ENCODE results near the gene DUOX1.
A peak's percentile ranks its signal among the peaks of the same experiment; 100 is the strongest.

Gene DUOX1

GRCh38 chr15:45106002-45106790 is 23.6 kb upstream of the DUOX1 start:
- DNase-seq, result no peak

- no peak for DNase-seq
Observed at GRCh38 chr15:45107941-45108630, 21.7 kb upstream of the DUOX1 start.

- DNase-seq, result no peak
Observed at GRCh38 chr15:45110256-45110820, 19.5 kb upstream of the DUOX1 start.

GRCh38 chr15:45111390-45112142 is 18.2 kb upstream of the DUOX1 start:
- no peak for DNase-seq

- no peak for DNase-seq
Observed at GRCh38 chr15:45112143-45112590, 17.6 kb upstream of the DUOX1 start.

GRCh38 chr15:45112591-45113379 is 17.0 kb upstream of the DUOX1 start:
- no peak for DNase-seq

- no peak for DNase-seq
Observed at GRCh38 chr15:45113380-45113990, 16.3 kb upstream of the DUOX1 start.

GRCh38 chr15:45114076-45114750 is 15.6 kb upstream of the DUOX1 start, which contains the start of the genes DUOX2 and DUOXA2:
Gene DUOX2, minus strand, starts transcription at chr15:45114172. Its CDS starts 761 bp downstream, at chr15:45113411.
Gene DUOXA2, plus strand, starts transcription at chr15:45114326. Its CDS starts 280 bp downstream, at chr15:45114606.
- DNase-seq, result no peak

GRCh38 chr15:45114751-45115085 is 15.1 kb upstream of the DUOX1 start:
- no peak for DNase-seq

GRCh38 chr15:45115312-45115820 is 14.4 kb upstream of the DUOX1 start:
- no peak for DNase-seq

GRCh38 chr15:45116006-45116481 is 13.8 kb upstream of the DUOX1 start:
- DNase-seq, result no peak

GRCh38 chr15:45116482-45117307 is 13.1 kb upstream of the DUOX1 start:
- DNase-seq, result no peak

GRCh38 chr15:45117308-45118130 is 12.3 kb upstream of the DUOX1 start:
- DNase-seq, result no peak

- peak; percentile 92 for DNase-seq
Observed at GRCh38 chr15:45118131-45118588, 11.6 kb upstream of the DUOX1 start.

GRCh38 chr15:45118996-45119395 is 10.8 kb upstream of the DUOX1 start:
- no peak for DNase-seq

GRCh38 chr15:45120081-45120972 is 9.5 kb upstream of the DUOX1 start:
- DNase-seq, result no peak

- DNase-seq, result no peak
Observed at GRCh38 chr15:45121020-45121419, 8.8 kb upstream of the DUOX1 start.

Measured in activated CD4-positive, alpha-beta T cell treated with anti-CD3 and anti-CD28 coated beads, Interleukin-2, Interleukin-6, amounts not matched to agents 100 ng/mL and 50 ng/mL, durations not matched to agents 16 hours and 8 hours (primary cell).